ENCODE data around the gene TRAM2. TPM values are rescaled to one million over a fixed set of nuclear protein-coding genes. Genes with fewer than 3 reads are reported as not detected.

TRAM2 gene
- total RNA-seq, 2 donors from 2014 or later, result 3.2 to 3.8 TPM

GRCh38 chr6:52544602-52545405 is 32.1 kb downstream of the TRAM2 start:
- DNase-seq (ENCODE audit: low spot score in 2 of 2) (no peak), ATAC-seq (no peak)
- no peak overlapping the region for H3K27ac Mint-ChIP-seq
- no peaks in the 10 kb centered on the region for H3K9me3 Mint-ChIP-seq
- H3K36me3 Mint-ChIP-seq, result no peaks in the 10 kb centered on the region

GRCh38 chr6:52543729-52544601 is 32.9 kb downstream of the TRAM2 start:
- Mint-ChIP-seq H3K27ac (no peak overlapping the region), H3K9me3 (no peaks in the 10 kb centered on the region), H3K36me3 (no peaks in the 10 kb centered on the region)
- ATAC-seq (no peak), DNase-seq (ENCODE audit: low spot score in 2 of 2) (no peak)

- Mint-ChIP-seq H3K27ac (peak overlapping the region in 1 of 2 donors; percentile 32), H3K36me3 (no peaks in the 10 kb centered on the region), H3K9me3 (no peaks in the 10 kb centered on the region)
- DNase-seq (ENCODE audit: low spot score in 2 of 2) (no peak), ATAC-seq (no peak)
Observed at GRCh38 chr6:52543262-52543661, 33.6 kb downstream of the TRAM2 start.

- H3K9me3 Mint-ChIP-seq, result no peaks in the 10 kb centered on the region
- ATAC-seq (no peak), DNase-seq (ENCODE audit: low spot score in 2 of 2) (no peak)
- H3K36me3 Mint-ChIP-seq, result no peaks in the 10 kb centered on the region
- H3K27ac Mint-ChIP-seq, result no peak overlapping the region
Observed at GRCh38 chr6:52541135-52541534, 35.7 kb downstream of the TRAM2 start.

- Mint-ChIP-seq H3K36me3 (no peaks in the 10 kb centered on the region), H3K27ac (no peak overlapping the region), H3K9me3 (no peaks in the 10 kb centered on the region)
- DNase-seq (ENCODE audit: low spot score in 2 of 2), result no peak
- no peak for ATAC-seq
Observed at GRCh38 chr6:52540286-52540902, 36.5 kb downstream of the TRAM2 start.

GRCh38 chr6:52539607-52540006 is 37.3 kb downstream of the TRAM2 start:
- ATAC-seq, result no peak
- no peak overlapping the region for H3K27ac Mint-ChIP-seq
- DNase-seq (ENCODE audit: low spot score in 2 of 2), result no peak

GRCh38 chr6:52538901-52539354 is 37.9 kb downstream of the TRAM2 start:
- DNase-seq (ENCODE audit: low spot score in 2 of 2) (no peak), ATAC-seq (no peak)
- H3K36me3 Mint-ChIP-seq, result no peaks in the 10 kb centered on the region
- no peak overlapping the region for H3K27ac Mint-ChIP-seq
- H3K9me3 Mint-ChIP-seq, result no peaks in the 10 kb centered on the region

More at GRCh38 chr6:52539607-52540006, 37.3 kb downstream of the TRAM2 start:
- no peaks in the 10 kb centered on the region for H3K9me3 Mint-ChIP-seq
- no peaks in the 10 kb centered on the region for H3K36me3 Mint-ChIP-seq

- Mint-ChIP-seq H3K9me3 (no peaks in the 10 kb centered on the region), H3K27ac (peak overlapping the region in 1 of 2 donors; percentile 26), H3K36me3 (no peaks in the 10 kb centered on the region)
- DNase-seq (ENCODE audit: low spot score in 2 of 2) (no peak), ATAC-seq (no peak)
Observed at GRCh38 chr6:52538252-52538900, 38.5 kb downstream of the TRAM2 start.

- Mint-ChIP-seq H3K36me3 (no peaks in the 10 kb centered on the region), H3K9me3 (no peaks in the 10 kb centered on the region), H3K27ac (peak overlapping the region in 1 of 2 donors; percentile 26)
- DNase-seq (ENCODE audit: low spot score in 2 of 2) (no peak), ATAC-seq (peak; percentile 42 to 83)
Observed at GRCh38 chr6:52537001-52537753, 39.7 kb downstream of the TRAM2 start.

GRCh38 chr6:52536424-52536916 is 40.4 kb downstream of the TRAM2 start:
- ATAC-seq, result no peak

GRCh38 chr6:52535711-52536423 is 41.0 kb downstream of the TRAM2 start:
- Mint-ChIP-seq H3K36me3 (no peaks in the 10 kb centered on the region), H3K27ac (peak overlapping the region in 1 of 2 donors; percentile 77), H3K9me3 (no peaks in the 10 kb centered on the region)
- DNase-seq (ENCODE audit: low spot score in 2 of 2) (no peak), ATAC-seq (no peak)

More at GRCh38 chr6:52536424-52536916, 40.4 kb downstream of the TRAM2 start:
- Mint-ChIP-seq H3K9me3 (no peaks in the 10 kb centered on the region), H3K36me3 (no peaks in the 10 kb centered on the region), H3K27ac (peak overlapping the region in 1 of 2 donors; percentile 26)
- no peak for DNase-seq (ENCODE audit: low spot score in 2 of 2)

GRCh38 chr6:52534966-52535390 is 41.9 kb downstream of the TRAM2 start:
- Mint-ChIP-seq H3K9me3 (no peaks in the 10 kb centered on the region), H3K27ac (peak overlapping the region in 1 of 2 donors; percentile 77), H3K36me3 (no peaks in the 10 kb centered on the region)
- ATAC-seq (peak; percentile 66 to 83), DNase-seq (ENCODE audit: low spot score in 2 of 2) (peak in 1 of 2 donors; percentile 11)

GRCh38 chr6:52534363-52534762 is 42.5 kb downstream of the TRAM2 start:
- no peak for ATAC-seq
- DNase-seq (ENCODE audit: low spot score in 2 of 2), result no peak
- Mint-ChIP-seq H3K36me3 (no peaks in the 10 kb centered on the region), H3K27ac (no peak overlapping the region), H3K9me3 (no peaks in the 10 kb centered on the region)

- H3K36me3 Mint-ChIP-seq, result no peaks in the 10 kb centered on the region
Observed at GRCh38 chr6:52533491-52533890, 43.4 kb downstream of the TRAM2 start.

GRCh38 chr6:52532457-52532856 is 44.4 kb downstream of the TRAM2 start:
- Mint-ChIP-seq H3K36me3 (no peaks in the 10 kb centered on the region), H3K27ac (no peak overlapping the region), H3K9me3 (no peaks in the 10 kb centered on the region)
- no peak for ATAC-seq
- DNase-seq (ENCODE audit: low spot score in 2 of 2), result no peak

More at GRCh38 chr6:52533491-52533890, 43.4 kb downstream of the TRAM2 start:
- Mint-ChIP-seq H3K27ac (no peak overlapping the region), H3K9me3 (no peaks in the 10 kb centered on the region)
- DNase-seq (ENCODE audit: low spot score in 2 of 2) (no peak), ATAC-seq (no peak)
